ENCODE data around the gene CCL28. TPM values are rescaled to one million over a fixed set of nuclear protein-coding genes. Genes with fewer than 3 reads are reported as not detected.

The CCL28 gene
- not detected in 2 replicates for total RNA-seq (2011; cell fraction: chromatin; rRNA removed; ENCODE audit: low replicate concordance)
- not detected in 2 replicates for total RNA-seq (2011; cell fraction: nucleolus; rRNA removed)
- total RNA-seq (2011; cell fraction: nucleoplasm; rRNA removed) = not detected in 2 replicates
- total RNA-seq (2014; rRNA removed) = not detected in 2 replicates
- total RNA-seq (2014; rRNA removed; fragmentation: Illumina TruSeq; extraction: Trizol) = not detected in 2 replicates
- total RNA-seq (2015; rRNA removed; fragmentation: Illumina TruSeq; extraction: Trizol) = not detected in 2 replicates
- total RNA-seq (2021) = not detected in 2 replicates
- polyA plus RNA-seq (2011; rRNA removed) = 0.11 TPM in 1 of 2 replicates, not detected in the other
- polyA plus RNA-seq (2011; cell fraction: cytosol; rRNA removed) = 0.06 TPM in 1 of 2 replicates, not detected in the other
- 0.04 TPM in 1 of 2 replicates, not detected in the other for polyA plus RNA-seq (2011; cell fraction: nucleus; rRNA removed)
- not detected in 2 replicates for polyA plus RNA-seq (2012)
- not detected in 2 replicates for polyA plus RNA-seq (2014; fragmentation: Illumina TruSeq; extraction: Trizol)
- not detected for polyA plus RNA-seq (2014; fragmentation: Nextera tagmentation; extraction: Ambion mirVana)
- not detected in 2 replicates for polyA plus RNA-seq (2014; rRNA removed)
- polyA minus RNA-seq (2011; rRNA and poly(A)+ RNA removed) = not detected in 2 replicates
- polyA minus RNA-seq (2011; cell fraction: cytosol; rRNA and poly(A)+ RNA removed) = not detected in 2 replicates
- polyA minus RNA-seq (2011; cell fraction: nucleus; rRNA and poly(A)+ RNA removed) = not detected in 2 replicates
- Bru-seq, nascent RNA = percentile 15 among the genes with signal in this experiment
- percentile 22 among the genes with signal in this experiment for BruChase-seq, experiment 1, labeled RNA remaining after a 2-hour chase
- percentile 11 among the genes with signal in this experiment for BruChase-seq, experiment 2, labeled RNA remaining after a 6-hour chase
- long read RNA-seq, experiment 1 = 0 reads
- long read RNA-seq, experiment 2 = 0 reads
- long read RNA-seq, experiment 3 = 0 reads

GRCh38 chr5:43412156-43412555 is at the start of gene CCL28:
Gene CCL28, minus strand, starts transcription at chr5:43412391. Its CDS starts 75 bp downstream, at chr5:43412316.
- BruUV-seq (replicated peaks) = no TSS peak
- intact Hi-C loops (cut with micrococcal nuclease) (no loop called here), in situ Hi-C loops (cut with MboI) (no loop called here)
- TF ChIP-seq IRF9 (tag; IDR thresholded peaks at IDR 0.05) (no peak), ZNF699 (CRISPR knock-in tag; IDR thresholded peaks at IDR 0.05; ENCODE audit: insufficient replicate concordance) (no peak), HOMEZ (CRISPR knock-in tag; IDR thresholded peaks at IDR 0.05) (no peak), SRF (CRISPR knock-in tag; IDR thresholded peaks at IDR 0.05) (no peak), SRSF9 (IDR thresholded peaks at IDR 0.05; ENCODE audit: borderline replicate concordance, low read depth, low read length) (no peak), CREB3 (tag; conservative IDR thresholded peaks at IDR 0.05; ENCODE audit: low read depth) (no peak), ATF6 (CRISPR knock-in tag; IDR thresholded peaks at IDR 0.05) (no peak), SREBF1 (IDR thresholded peaks at IDR 0.05; ENCODE audit: borderline replicate concordance, low read depth, low read length) (no peak), CTCF (IDR thresholded peaks at IDR 0.05 in 2 of 3, conservative IDR thresholded peaks at IDR 0.05 in 1 of 3; ENCODE audit: insufficient read depth in 2 of 3, low read depth in 1 of 3, low read length in 3 of 3) (no peak), ARNT (IDR thresholded peaks at IDR 0.05) (no peak)
- H3K9me1 ChIP-seq (ENCODE audit: control insufficient read depth, insufficient read depth, low read length) = peaks cover 5% of the 10 kb centered on the region
- ChIA-PET CTCF (ENCODE audit: low intra/inter-chr PET ratio) (no interaction called here), POLR2A (interaction anchor here (0.6 to 2.7 kb wide), 7 partner anchors 9 to 374 kb away, joined by 3 to 13 read pairs (median 4); partner anchors contain the start of genes C5orf34 and TMEM267)
- H4K20me1 ChIP-seq (replicated peaks; ENCODE audit: control insufficient read depth, insufficient read depth, low read length) = no peaks in the 10 kb centered on the region
- H3K27me3 ChIP-seq (ENCODE audit: control insufficient read depth in 2 of 2, insufficient read depth in 2 of 2, low read length in 2 of 2) = no peaks in the 10 kb centered on the region
- H3K36me3 ChIP-seq (ENCODE audit: control insufficient read depth, insufficient read depth, low read length) = no peaks in the 10 kb centered on the region
- H3K27ac ChIP-seq (ENCODE audit: extremely low read depth, low read depth, low read length) = no peak within 1 kb of the TSS
- no peak within 1 kb of the TSS for H3K4me3 ChIP-seq
- WGBS (ENCODE audit: insufficient coverage, low coverage, missing lambda C conversion rate) = 55% methylated on average over 6 of the region's 6 CpGs
- DNase-seq (ENCODE audit: extremely low read depth in 1 of 4, low spot score in 3 of 4) (no peak), ATAC-seq (no peak), FAIRE-seq (no peak)
- H2AFZ ChIP-seq (ENCODE audit: low read depth, low read length) = peak within 1 kb of the TSS; percentile 36; the same call in 1 of the 2 replicates
- H3K4me1 ChIP-seq (replicated peaks in 1 of 2; ENCODE audit: control insufficient read depth in 2 of 2, insufficient read depth in 2 of 2, low read length in 2 of 2) = peaks cover 13 to 18% of the 10 kb centered on the region in 2 experiments
- H3K79me2 ChIP-seq (ENCODE audit: control insufficient read depth, insufficient read depth, low read length) = no peaks in the 10 kb centered on the region
- no peak within 1 kb of the TSS; a peak in 1 of 4 replicates for H3K9ac ChIP-seq (ENCODE audit: insufficient read depth in 1 of 2, low read depth in 2 of 2, low read length in 2 of 2)
- no peaks in the 10 kb centered on the region for H3K9me3 ChIP-seq (replicated peaks; ENCODE audit: control insufficient read depth, insufficient read depth, low read depth, low read length)
- no peak within 1 kb of the TSS for H3K4me2 ChIP-seq (ENCODE audit: insufficient read depth, low read length)
